ENCODE data around the gene ENDOG.

- no peak for TF ChIP-seq POLR2A (IDR thresholded peaks at IDR 0.05)
- TF ChIP-seq CTCF (IDR thresholded peaks at IDR 0.05): no peak
These were observed 26.2 kb upstream of the ENDOG start for GRCh38 chr9:128792134-128792533.
